Stromal cell of bone marrow (primary cell): ENCODE data around the gene RPL36AL.
"Not testable (repeated sequence)": the region's sequence is repeated elsewhere in the genome, so short reads cannot be mapped to it uniquely, and the experiment has no call there.

Source experiments
- DNase-seq: peaks from one replicate; pipeline ENCODE4 v3.0.0-alpha.2; 2012; ENCODE audit warnings: low read depth

RPL36AL gene

GRCh38 chr14:49619273-49619672, 1.2 kb downstream of the RPL36AL start:
- not testable (repeated sequence) for DNase-seq

- no peak for DNase-seq
These were observed 2.4 kb downstream of the RPL36AL start for GRCh38 chr14:49617852-49618519.

- DNase-seq = no peak
These were observed 4.7 kb downstream of the RPL36AL start for GRCh38 chr14:49615776-49616175.

- DNase-seq = no peak
These were observed 6.2 kb downstream of the RPL36AL start for GRCh38 chr14:49614196-49614595.

GRCh38 chr14:49612671-49613070, 7.8 kb downstream of the RPL36AL start:
- no peak for DNase-seq

GRCh38 chr14:49612251-49612650, 8.2 kb downstream of the RPL36AL start:
- no peak for DNase-seq

- no peak for DNase-seq
These were observed 12.8 kb downstream of the RPL36AL start for GRCh38 chr14:49607583-49607982.

- peak; percentile 55 for DNase-seq
These were observed 21.7 kb downstream of the RPL36AL start, which contains the start of gene LRR1 for GRCh38 chr14:49598485-49599300. Gene LRR1, plus strand, starts transcription at chr14:49598940. Its CDS starts 81 bp downstream, at chr14:49599021.

- no peak for DNase-seq
These were observed 22.3 kb downstream of the RPL36AL start for GRCh38 chr14:49598189-49598484.

GRCh38 chr14:49594347-49595091, 25.9 kb downstream of the RPL36AL start:
- DNase-seq = peak; percentile 36

- no peak for DNase-seq
These were observed 27.4 kb downstream of the RPL36AL start for GRCh38 chr14:49593016-49593415.

GRCh38 chr14:49589387-49589786, 31.0 kb downstream of the RPL36AL start:
- DNase-seq = no peak

GRCh38 chr14:49586673-49587460, 33.6 kb downstream of the RPL36AL start:
- DNase-seq = peak; percentile 47

GRCh38 chr14:49585803-49586672, 34.4 kb downstream of the RPL36AL start, which contains the start of gene RPS29:
Gene RPS29, minus strand, starts transcription at chr14:49586380. Its CDS starts 34 bp downstream, at chr14:49586346.
- DNase-seq = peak; percentile 99

- DNase-seq = not testable (repeated sequence)
These were observed 35.3 kb downstream of the RPL36AL start for GRCh38 chr14:49584981-49585640.

GRCh38 chr14:49584058-49584457, 36.4 kb downstream of the RPL36AL start:
- no peak for DNase-seq

GRCh38 chr14:49583629-49584028, 36.8 kb downstream of the RPL36AL start:
- no peak for DNase-seq

- no peak for DNase-seq
These were observed 38.1 kb downstream of the RPL36AL start for GRCh38 chr14:49582113-49582977.
